GM23248 (cell line): ENCODE data around the gene AP4S1.

ENCODE experiments used
- EZH2 ChIP-seq: fragments of 200-600 bp; sonication (generic); IDR thresholded peaks from 2 replicates; pipeline ENCODE4 v1.6.1; 2018; ENCODE audit warnings: antibody characterized with exemption, mild to moderate bottlenecking; ENCODE audit not compliant: insufficient read depth, poor library complexity, severe bottlenecking
- EZH2phosphoT487 ChIP-seq: fragments of 200-600 bp; sonication (generic); IDR thresholded peaks from 2 replicates; pipeline ENCODE4 v1.6.1; 2018; ENCODE audit warnings: antibody characterized with exemption, moderate library complexity, mild to moderate bottlenecking, low read depth; ENCODE audit not compliant: insufficient read depth

DNA sequence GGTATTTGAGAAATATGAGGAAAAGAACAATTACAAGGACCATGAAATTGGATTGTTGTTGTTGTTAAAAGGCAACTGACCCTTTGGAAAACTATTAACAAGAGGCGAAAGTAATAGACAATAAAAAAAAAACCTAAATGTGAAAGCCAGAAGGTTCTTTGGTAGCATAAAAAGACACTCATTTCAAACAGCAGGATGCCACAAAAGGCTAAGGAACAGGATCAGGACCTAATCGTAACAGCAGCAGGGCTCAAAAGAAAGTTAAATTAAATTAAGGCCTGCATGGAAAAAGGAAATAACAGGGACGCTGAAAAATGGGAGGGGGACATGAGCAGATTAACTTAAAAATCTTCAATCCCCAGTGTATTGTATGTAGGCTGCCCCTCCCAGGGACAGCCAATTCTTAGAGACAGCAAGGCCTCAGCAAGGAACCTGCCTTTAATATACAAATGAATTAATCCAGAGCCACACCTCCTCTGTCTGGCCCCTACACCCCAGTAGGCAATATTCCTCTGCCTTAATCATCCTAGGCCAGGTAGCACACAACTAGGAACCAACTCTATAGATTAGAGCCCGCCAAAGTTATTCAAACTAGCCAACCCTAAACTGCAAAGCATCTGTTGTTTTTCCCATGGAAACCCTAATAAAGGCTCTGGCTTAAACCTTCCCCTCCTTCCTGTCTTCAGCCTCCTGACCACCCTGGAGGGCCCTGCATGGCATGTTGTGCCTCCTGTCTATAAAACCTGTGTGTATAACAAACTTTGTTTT is 28.4 kb upstream of the AP4S1 start:
- TF ChIP-seq EZH2 (no peak), EZH2phosphoT487 (no peak)
